Measurements from ENCODE around the gene FRMPD1. TPM values are rescaled to one million over a fixed set of nuclear protein-coding genes. Genes with fewer than 3 reads are reported as not detected.

The FRMPD1 gene
- total RNA-seq, 3 donors from 2014 or later, result 0.03 TPM; not detected in 2

GRCh38 chr9:37645903-37646506, 4.7 kb upstream of the FRMPD1 start:
- H3K27me3 Mint-ChIP-seq (ENCODE audit: low read depth), result peaks cover 49% of the 10 kb centered on the region
- DNase-seq, result no peak
- no peak overlapping the region for H3K4me3 Mint-ChIP-seq
- no peaks in the 10 kb centered on the region for H3K36me3 Mint-ChIP-seq (ENCODE audit: insufficient read depth)
- H3K4me1 Mint-ChIP-seq (ENCODE audit: low read depth), result peaks cover 4% of the 10 kb centered on the region
- no peak for ATAC-seq
- H3K9me3 Mint-ChIP-seq, result no peaks in the 10 kb centered on the region

GRCh38 chr9:37650299-37650872, 368 bp upstream of the FRMPD1 start:
- peaks cover 67% of the 10 kb centered on the region for H3K27me3 Mint-ChIP-seq (ENCODE audit: low read depth)

GRCh38 chr9:37652261-37652660, 1.5 kb downstream of the FRMPD1 start:
- H3K9me3 Mint-ChIP-seq, result no peaks in the 10 kb centered on the region
- no peak overlapping the region for H3K4me3 Mint-ChIP-seq
- ATAC-seq (no peak), DNase-seq (no peak)
- peaks cover 10% of the 10 kb centered on the region for H3K4me1 Mint-ChIP-seq (ENCODE audit: low read depth)
- peaks cover 66% of the 10 kb centered on the region for H3K27me3 Mint-ChIP-seq (ENCODE audit: low read depth)
- H3K36me3 Mint-ChIP-seq (ENCODE audit: insufficient read depth), result no peaks in the 10 kb centered on the region

More at GRCh38 chr9:37650299-37650872, 368 bp upstream of the FRMPD1 start:
- ATAC-seq, result no peak
- DNase-seq, result no peak
- H3K36me3 Mint-ChIP-seq (ENCODE audit: insufficient read depth), result no peaks in the 10 kb centered on the region
- peak overlapping the region; percentile 75 for H3K4me3 Mint-ChIP-seq
- no peaks in the 10 kb centered on the region for H3K9me3 Mint-ChIP-seq
- H3K4me1 Mint-ChIP-seq (ENCODE audit: low read depth), result peaks cover 10% of the 10 kb centered on the region

- H3K9me3 Mint-ChIP-seq, result no peaks in the 10 kb centered on the region
- peaks cover 10% of the 10 kb centered on the region for H3K4me1 Mint-ChIP-seq (ENCODE audit: low read depth)
- DNase-seq (no peak), ATAC-seq (no peak)
- H3K36me3 Mint-ChIP-seq (ENCODE audit: insufficient read depth), result no peaks in the 10 kb centered on the region
- no peak overlapping the region for H3K4me3 Mint-ChIP-seq
- peaks cover 71% of the 10 kb centered on the region for H3K27me3 Mint-ChIP-seq (ENCODE audit: low read depth)
Measured at GRCh38 chr9:37653385-37653784, 2.6 kb downstream of the FRMPD1 start.

- H3K4me3 Mint-ChIP-seq, result no peak overlapping the region
- DNase-seq, result no peak
- no peak for ATAC-seq
- H3K36me3 Mint-ChIP-seq (ENCODE audit: insufficient read depth), result no peaks in the 10 kb centered on the region
- H3K27me3 Mint-ChIP-seq (ENCODE audit: low read depth), result peaks cover 48% of the 10 kb centered on the region
- H3K9me3 Mint-ChIP-seq, result no peaks in the 10 kb centered on the region
- H3K4me1 Mint-ChIP-seq (ENCODE audit: low read depth), result no peaks in the 10 kb centered on the region
Measured at GRCh38 chr9:37656936-37657335, 6.2 kb downstream of the FRMPD1 start.

- DNase-seq (no peak), ATAC-seq (no peak)
- no peaks in the 10 kb centered on the region for H3K4me1 Mint-ChIP-seq (ENCODE audit: low read depth)
- H3K36me3 Mint-ChIP-seq (ENCODE audit: insufficient read depth), result no peaks in the 10 kb centered on the region
- H3K4me3 Mint-ChIP-seq, result no peak overlapping the region
- H3K27me3 Mint-ChIP-seq (ENCODE audit: low read depth), result peaks cover 26% of the 10 kb centered on the region
- H3K9me3 Mint-ChIP-seq, result no peaks in the 10 kb centered on the region
Measured at GRCh38 chr9:37660691-37661090, 9.9 kb downstream of the FRMPD1 start.

GRCh38 chr9:37663926-37664325, 13.2 kb downstream of the FRMPD1 start:
- Mint-ChIP-seq H3K4me1 (ENCODE audit: low read depth) (no peaks in the 10 kb centered on the region), H3K9me3 (no peaks in the 10 kb centered on the region), H3K36me3 (ENCODE audit: insufficient read depth) (no peaks in the 10 kb centered on the region), H3K4me3 (no peak overlapping the region), H3K27me3 (ENCODE audit: low read depth) (peaks cover 26% of the 10 kb centered on the region)
- no peak for DNase-seq
- no peak for ATAC-seq

- H3K4me3 Mint-ChIP-seq, result no peak overlapping the region
Measured at GRCh38 chr9:37667706-37668105, 17.0 kb downstream of the FRMPD1 start.

GRCh38 chr9:37668116-37668601, 17.4 kb downstream of the FRMPD1 start:
- peaks cover 27% of the 10 kb centered on the region for H3K27me3 Mint-ChIP-seq (ENCODE audit: low read depth)
- no peaks in the 10 kb centered on the region for H3K4me1 Mint-ChIP-seq (ENCODE audit: low read depth)
- no peaks in the 10 kb centered on the region for H3K9me3 Mint-ChIP-seq
- H3K36me3 Mint-ChIP-seq (ENCODE audit: insufficient read depth), result no peaks in the 10 kb centered on the region
- DNase-seq, result no peak
- no peak for ATAC-seq
- H3K4me3 Mint-ChIP-seq, result no peak overlapping the region

More at GRCh38 chr9:37667706-37668105, 17.0 kb downstream of the FRMPD1 start:
- no peaks in the 10 kb centered on the region for H3K9me3 Mint-ChIP-seq
- no peak for ATAC-seq
- H3K36me3 Mint-ChIP-seq (ENCODE audit: insufficient read depth), result no peaks in the 10 kb centered on the region
- no peaks in the 10 kb centered on the region for H3K4me1 Mint-ChIP-seq (ENCODE audit: low read depth)
- no peak for DNase-seq
- peaks cover 27% of the 10 kb centered on the region for H3K27me3 Mint-ChIP-seq (ENCODE audit: low read depth)

GRCh38 chr9:37669232-37669631, 18.5 kb downstream of the FRMPD1 start:
- Mint-ChIP-seq H3K9me3 (no peaks in the 10 kb centered on the region), H3K27me3 (ENCODE audit: low read depth) (peaks cover 27% of the 10 kb centered on the region), H3K36me3 (ENCODE audit: insufficient read depth) (no peaks in the 10 kb centered on the region), H3K4me1 (ENCODE audit: low read depth) (no peaks in the 10 kb centered on the region), H3K4me3 (no peak overlapping the region)
- ATAC-seq (no peak), DNase-seq (no peak)

- DNase-seq, result no peak
- H3K36me3 Mint-ChIP-seq (ENCODE audit: insufficient read depth), result no peaks in the 10 kb centered on the region
- no peaks in the 10 kb centered on the region for H3K4me1 Mint-ChIP-seq (ENCODE audit: low read depth)
- ATAC-seq, result no peak
- H3K4me3 Mint-ChIP-seq, result no peak overlapping the region
- no peaks in the 10 kb centered on the region for H3K9me3 Mint-ChIP-seq
- H3K27me3 Mint-ChIP-seq (ENCODE audit: low read depth), result peaks cover 8% of the 10 kb centered on the region
Measured at GRCh38 chr9:37675661-37676060, 24.9 kb downstream of the FRMPD1 start.

- DNase-seq (no peak), ATAC-seq (no peak)
- Mint-ChIP-seq H3K27me3 (ENCODE audit: low read depth) (peaks cover 9% of the 10 kb centered on the region), H3K36me3 (ENCODE audit: insufficient read depth) (no peaks in the 10 kb centered on the region), H3K9me3 (no peaks in the 10 kb centered on the region), H3K4me1 (ENCODE audit: low read depth) (no peaks in the 10 kb centered on the region), H3K4me3 (no peak overlapping the region)
Measured at GRCh38 chr9:37676411-37676830, 25.7 kb downstream of the FRMPD1 start.

- no peak overlapping the region for H3K4me3 Mint-ChIP-seq
- no peak for ATAC-seq
Measured at GRCh38 chr9:37677435-37677834, 26.7 kb downstream of the FRMPD1 start.

GRCh38 chr9:37678789-37679273, 28.1 kb downstream of the FRMPD1 start:
- Mint-ChIP-seq H3K27me3 (ENCODE audit: low read depth) (peaks cover 27% of the 10 kb centered on the region), H3K36me3 (ENCODE audit: insufficient read depth) (no peaks in the 10 kb centered on the region), H3K9me3 (no peaks in the 10 kb centered on the region), H3K4me1 (ENCODE audit: low read depth) (no peaks in the 10 kb centered on the region), H3K4me3 (no peak overlapping the region)
- ATAC-seq, result peak in 1 of 2 donors; percentile 27
- no peak for DNase-seq

More at GRCh38 chr9:37677435-37677834, 26.7 kb downstream of the FRMPD1 start:
- DNase-seq, result no peak
- Mint-ChIP-seq H3K27me3 (ENCODE audit: low read depth) (peaks cover 15% of the 10 kb centered on the region), H3K36me3 (ENCODE audit: insufficient read depth) (no peaks in the 10 kb centered on the region), H3K4me1 (ENCODE audit: low read depth) (no peaks in the 10 kb centered on the region), H3K9me3 (no peaks in the 10 kb centered on the region)

Data from activated T-cell treated with anti-CD3 and anti-CD28 coated beads, Interleukin-2, amount 50 U/mL, for 4 hours (primary cell).